IPS DF 4.7 (cell line): Measurements from ENCODE around the gene PRPF40B.

ENCODE experiments used
- DNase-seq: peaks from one replicate; pipeline ENCODE4 v3.0.0-alpha.2; 2013; ENCODE audit warnings: low spot score; ENCODE audit errors: extremely low read depth

PRPF40B gene

GRCh38 chr12:49683599-49684309 is 60.4 kb downstream of the PRPF40B start:
- DNase-seq: no peak

DNA sequence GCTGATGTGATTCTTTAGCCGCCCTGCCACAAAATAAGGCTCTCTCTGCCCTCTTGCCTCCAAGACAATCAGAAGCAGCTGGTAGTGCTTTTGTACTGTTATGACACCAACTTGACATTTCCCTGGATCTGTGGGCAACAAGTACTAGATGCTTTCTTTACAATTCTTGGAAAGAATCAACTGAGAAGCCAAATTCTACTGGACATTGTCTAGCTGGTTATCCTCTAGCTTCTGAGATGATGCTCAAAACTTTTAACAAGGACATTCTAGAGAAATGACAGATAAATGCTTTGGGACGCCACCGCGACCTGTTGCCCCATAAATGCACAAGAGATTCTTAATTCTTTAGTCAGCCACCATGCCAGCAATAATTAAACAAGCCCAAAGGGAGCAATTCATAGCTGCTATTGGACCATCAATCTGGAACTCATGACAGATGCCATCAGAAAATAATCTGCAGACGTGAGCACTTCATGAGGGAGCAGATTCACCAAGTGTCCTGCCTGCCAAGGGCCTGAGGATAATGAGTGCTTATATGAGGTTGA is 61.0 kb downstream of the PRPF40B start:
- DNase-seq: no peak

DNA sequence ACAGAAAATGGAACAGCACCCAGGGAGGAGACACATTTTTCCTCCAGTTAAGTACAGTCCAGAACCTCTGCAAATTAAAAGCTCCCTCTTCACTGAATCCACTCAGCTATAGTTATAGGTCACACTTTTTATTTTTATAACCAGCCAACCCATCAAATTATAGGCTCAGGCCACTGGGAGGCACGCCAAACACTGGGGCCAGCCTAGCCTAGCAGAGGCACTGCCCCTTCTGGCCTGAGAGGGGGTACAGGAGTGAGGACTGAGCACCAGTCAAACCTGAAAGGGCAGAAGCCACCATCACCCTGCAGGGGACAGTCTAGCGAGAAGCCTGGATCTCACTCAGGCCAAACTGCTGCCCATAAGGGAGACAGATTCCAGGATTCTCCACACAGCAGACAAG is 64.6 kb downstream of the PRPF40B start:
- no peak for DNase-seq

DNA sequence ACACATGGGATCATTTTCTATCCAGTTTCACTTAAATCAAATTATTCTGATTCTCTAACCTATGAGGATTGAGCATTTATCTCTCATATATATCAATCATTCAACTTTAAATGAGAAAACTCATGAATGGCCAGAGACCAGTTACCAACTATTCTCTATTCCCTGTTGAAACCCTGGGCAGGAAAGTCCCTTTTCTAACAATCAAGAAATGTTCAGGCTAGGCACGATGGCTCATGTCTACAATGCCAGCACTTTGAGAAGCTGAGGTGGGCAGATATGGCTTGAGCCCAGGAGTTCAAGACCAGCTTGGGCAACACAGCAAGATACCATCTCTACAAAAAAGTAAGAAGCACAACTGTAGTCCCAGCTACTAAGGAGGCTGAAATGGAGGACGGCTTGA is 65.9 kb downstream of the PRPF40B start:
- DNase-seq: no peak

DNA sequence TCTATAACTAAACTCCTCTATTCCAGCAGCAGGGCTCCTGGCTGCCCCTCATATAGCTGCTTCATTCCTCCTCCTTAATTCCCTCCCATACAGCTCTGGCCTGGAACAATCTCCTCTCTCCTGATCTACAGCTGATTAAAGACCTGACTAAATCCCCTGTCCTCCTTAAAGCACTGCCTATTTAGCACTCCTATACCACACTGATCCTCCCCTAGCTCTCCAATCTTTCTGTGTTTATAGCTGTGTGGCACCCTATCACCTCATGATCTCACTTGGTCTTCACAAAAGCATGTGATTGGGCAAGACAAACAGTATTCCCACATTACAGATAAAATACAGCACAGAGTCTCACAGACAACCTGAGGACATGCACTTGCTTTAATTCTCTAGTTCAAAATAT is 66.4 kb downstream of the PRPF40B start:
- DNase-seq: no peak

DNA sequence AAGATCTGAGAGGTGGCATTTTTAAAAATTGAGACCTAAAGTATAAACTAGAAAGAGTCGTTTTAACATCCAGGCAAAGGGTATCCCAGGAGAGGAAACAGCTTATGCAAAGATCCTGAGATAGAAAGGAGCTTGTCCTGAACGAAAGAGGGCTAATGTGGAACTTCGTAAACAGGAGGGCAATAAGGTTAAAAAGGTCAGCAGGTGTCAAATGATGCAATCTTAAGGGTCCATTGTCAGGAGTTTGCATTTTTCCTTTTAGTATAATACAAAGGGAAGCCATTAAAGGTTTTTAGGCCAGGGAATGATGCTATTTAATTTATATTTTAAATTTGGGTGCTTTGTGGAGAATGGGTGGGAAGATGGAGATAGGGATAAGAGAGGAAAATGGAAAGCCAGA is 69.5 kb downstream of the PRPF40B start:
- no peak for DNase-seq

- no peak for DNase-seq
These were observed 70.6 kb downstream of the PRPF40B start for GRCh38 chr12:49693931-49694444.
